CD4-positive, alpha-beta T cell (primary cell): ENCODE data around the gene KCNAB1. TPM values are rescaled to one million over a fixed set of nuclear protein-coding genes. Genes with fewer than 3 reads are reported as not detected.

Experiments
- ATAC-seq: fragments of 200-7000 bp; cut with Tn5 transposase; one replicate; pipeline ENCODE4 v1.10.0; 2022; ENCODE audit warnings: mild to moderate bottlenecking; ENCODE audit not compliant: poor library complexity
- CTCF ChIA-PET: fragments of 350-600 bp; sonication (Branson Sonifier 250); formaldehyde crosslinking; loops from one replicate; lab custom pipeline; 2021; ENCODE audit warnings: antibody characterized with exemption, inconsistent platforms; lab: Charles Lee
- POLR2A ChIA-PET: fragments of 350-600 bp; sonication (Branson Sonifier 250); formaldehyde crosslinking; loops from one replicate; lab custom pipeline; 2021; ENCODE audit warnings: antibody characterized with exemption, inconsistent platforms; lab: Charles Lee
- DNase-seq, 14 experiments: peaks; one replicate each; pipeline ENCODE4 v3.0.0-alpha.2; 2013 to 2020; ENCODE audit warnings: mixed read lengths in 2 of 14
- H3K27ac ChIP-seq, 2 donors: one replicate each; pipeline versions ENCODE4 v1.5.1 to v1.7.0; 2013; ENCODE audit warnings: low read length in 2 of 2, low read depth in 1 of 2, mild to moderate bottlenecking in 1 of 2
- H3K27me3 ChIP-seq, 2 experiments: 1 replicate in 1 of 2; 2 replicates in 1 of 2; pipeline versions ENCODE4 v1.6.1 to v1.7.0; 2013; ENCODE audit warnings: low read length in 2 of 2, control low read depth in 1 of 2, mild to moderate bottlenecking in 1 of 2, moderate library complexity in 1 of 2; ENCODE audit not compliant: insufficient read depth in 2 of 2, control insufficient read depth in 1 of 2
- H3K36me3 ChIP-seq: one replicate; pipeline ENCODE4 v1.6.1; 2013; ENCODE audit warnings: low read length, control low read depth; ENCODE audit not compliant: insufficient read depth
- H3K4me1 ChIP-seq: one replicate; pipeline ENCODE4 v1.6.1; 2013; ENCODE audit warnings: low read length, control low read depth; ENCODE audit not compliant: insufficient read depth
- H3K4me3 ChIP-seq: one replicate; pipeline ENCODE4 v1.5.1; 2013; ENCODE audit warnings: mild to moderate bottlenecking, low read length, moderate library complexity
- H3K9me3 ChIP-seq, 2 experiments: 1 replicate in 1 of 2; 2 replicates in 1 of 2; pipeline versions ENCODE4 v1.6.1 to v1.7.0; 2013; ENCODE audit warnings: low read length in 2 of 2, mild to moderate bottlenecking in 2 of 2, control low read depth in 1 of 2, moderate library complexity in 1 of 2; ENCODE audit not compliant: control insufficient read depth in 1 of 2, insufficient read depth in 1 of 2
- H3K27ac Mint-ChIP-seq: one replicate; pipeline ENCODE4 v1.8.0; 2020; ENCODE audit warnings: mixed read lengths
- H3K27me3 Mint-ChIP-seq: one replicate; pipeline ENCODE4 v1.8.0; 2021; ENCODE audit warnings: mixed read lengths
- H3K36me3 Mint-ChIP-seq: one replicate; pipeline ENCODE4 v1.8.0; 2021; ENCODE audit warnings: low read depth, mixed read lengths
- H3K4me1 Mint-ChIP-seq: one replicate; pipeline ENCODE4 v1.8.0; 2021; ENCODE audit warnings: low read depth, mixed read lengths
- H3K4me3 Mint-ChIP-seq: one replicate; pipeline ENCODE4 v1.8.0; 2020; ENCODE audit warnings: mild to moderate bottlenecking, mixed read lengths
- H3K9me3 Mint-ChIP-seq: one replicate; pipeline ENCODE4 v1.8.0; 2020; ENCODE audit warnings: mixed read lengths
- CTCF ChIP-seq: fragments of 200-600 bp; IDR thresholded peaks from one replicate; pipeline ENCODE4 v1.8.0; 2022; ENCODE audit warnings: antibody characterized with exemption, mild to moderate bottlenecking
- intact Hi-C, 2 experiments: fragments of 100-400 bp; cut with DNase I in 1 of 2; cut with micrococcal nuclease in 1 of 2; formaldehyde crosslinking; loops; one replicate each; pipeline versions ENCODE4 v1.15.1 to v1.9.0; 2023 to 2025; cut with DNase I, micrococcal nuclease
- total RNA-seq, 174 experiments: library from RNA in 2 of 174; stranded (reverse) in 2 of 174; gene quantifications; one replicate each; pipeline ENCODE4 v1.2.3 and lab custom pipeline; 2021 to 2026

The KCNAB1 gene
- total RNA-seq, 2 experiments from 2014 or later, result 0.14 TPM; not detected in 1

- Mint-ChIP-seq H3K36me3 (no peaks in the 10 kb centered on the region), H3K4me3 (no peak overlapping the region), H3K4me1 (no peaks in the 10 kb centered on the region), H3K27me3 (peaks cover 12% of the 10 kb centered on the region), H3K27ac (no peak overlapping the region), H3K9me3 (peaks cover 5% of the 10 kb centered on the region)
- Histone ChIP-seq H3K27me3 (peaks cover 0 to 4% of the 10 kb centered on the region in 2 experiments), H3K9me3 (no peaks in the 10 kb centered on the region), H3K36me3 (no peaks in the 10 kb centered on the region), H3K27ac (no peak overlapping the region), H3K4me1 (no peaks in the 10 kb centered on the region), H3K4me3 (no peak overlapping the region)
- CTCF ChIA-PET, result no interaction called here
- DNase-seq (no peak), ATAC-seq (no peak)
- POLR2A ChIA-PET, result no interaction called here
- TF ChIP-seq CTCF, result no peak
- intact Hi-C loops, result no loop called here
Observed at GRCh38 chr3:156495816-156496215, 375.4 kb downstream of the KCNAB1 start.

- intact Hi-C loops, result no loop called here
- no peaks in the 10 kb centered on the region for H3K9me3 ChIP-seq
- no peak for TF ChIP-seq CTCF
- no peak overlapping the region for H3K4me3 ChIP-seq
- no peaks in the 10 kb centered on the region for H3K4me1 ChIP-seq
- H3K36me3 ChIP-seq, result no peaks in the 10 kb centered on the region
- H3K4me3 Mint-ChIP-seq, result no peak overlapping the region
- no peak overlapping the region for H3K27ac Mint-ChIP-seq
- no peaks in the 10 kb centered on the region for H3K4me1 Mint-ChIP-seq
- peaks cover 0 to 4% of the 10 kb centered on the region in 2 experiments for H3K27me3 ChIP-seq
- CTCF ChIA-PET, result no interaction called here
- POLR2A ChIA-PET, result interaction anchor here (1.0 kb wide), 1 partner anchor 13 kb away, joined by 3 read pairs; no protein-coding TSS in a partner anchor
- peaks cover 5% of the 10 kb centered on the region for H3K9me3 Mint-ChIP-seq
- H3K27me3 Mint-ChIP-seq, result peaks cover 10% of the 10 kb centered on the region
- ATAC-seq (no peak), DNase-seq (no peak)
- no peaks in the 10 kb centered on the region for H3K36me3 Mint-ChIP-seq
- no peak overlapping the region for H3K27ac ChIP-seq
Observed at GRCh38 chr3:156497326-156497725, 376.9 kb downstream of the KCNAB1 start.

GRCh38 chr3:156498307-156498706 is 377.9 kb downstream of the KCNAB1 start:
- ATAC-seq, result no peak
- ChIA-PET CTCF (no interaction called here), POLR2A (no interaction called here)
- DNase-seq, result no peak
- Mint-ChIP-seq H3K9me3 (peaks cover 5% of the 10 kb centered on the region), H3K4me1 (no peaks in the 10 kb centered on the region), H3K27me3 (peaks cover 8% of the 10 kb centered on the region), H3K36me3 (no peaks in the 10 kb centered on the region), H3K27ac (no peak overlapping the region), H3K4me3 (no peak overlapping the region)
- Histone ChIP-seq H3K36me3 (no peaks in the 10 kb centered on the region), H3K27me3 (peaks cover 0 to 4% of the 10 kb centered on the region in 2 experiments), H3K4me3 (no peak overlapping the region), H3K27ac (no peak overlapping the region), H3K4me1 (no peaks in the 10 kb centered on the region), H3K9me3 (no peaks in the 10 kb centered on the region)
- intact Hi-C loops, result no loop called here
- TF ChIP-seq CTCF, result no peak
